Nephron progenitor cell (in vitro differentiated cells): ENCODE measurements around the gene SBNO2.
A peak's percentile ranks its signal among the peaks of the same experiment; 100 is the strongest.

Experiments used
- DNase-seq: peaks from one replicate; pipeline ENCODE4 v3.0.0; 2021
- H3K27ac Mint-ChIP-seq: 2 replicates; pipeline ENCODE4 v1.8.0; 2021; ENCODE audit warnings: mild to moderate bottlenecking, moderate library complexity, mixed read lengths
- H3K27me3 Mint-ChIP-seq: 2 replicates; pipeline ENCODE4 v1.8.0; 2021; ENCODE audit warnings: mild to moderate bottlenecking, low read depth, mixed read lengths; ENCODE audit not compliant: poor library complexity
- H3K36me3 Mint-ChIP-seq: 2 replicates; pipeline ENCODE4 v1.8.0; 2021; ENCODE audit warnings: low read depth, mixed read lengths
- H3K4me1 Mint-ChIP-seq: 2 replicates; pipeline ENCODE4 v1.8.0; 2021; ENCODE audit warnings: mixed read lengths
- H3K4me3 Mint-ChIP-seq: 2 replicates; pipeline ENCODE4 v1.8.0; 2021; ENCODE audit warnings: mild to moderate bottlenecking, moderate library complexity, mixed read lengths
- H3K9me3 Mint-ChIP-seq: 2 replicates; pipeline ENCODE4 v1.8.0; 2021; ENCODE audit warnings: mild to moderate bottlenecking, moderate library complexity, mixed read lengths
- TF ChIP-seq, protein P1 (sequence below): fragments of 200-600 bp; sonication (generic); IDR thresholded peaks from 2 replicates; pipeline ENCODE4 v1.5.0; 2021; ENCODE audit warnings: antibody characterized with exemption

SBNO2 gene

DNA sequence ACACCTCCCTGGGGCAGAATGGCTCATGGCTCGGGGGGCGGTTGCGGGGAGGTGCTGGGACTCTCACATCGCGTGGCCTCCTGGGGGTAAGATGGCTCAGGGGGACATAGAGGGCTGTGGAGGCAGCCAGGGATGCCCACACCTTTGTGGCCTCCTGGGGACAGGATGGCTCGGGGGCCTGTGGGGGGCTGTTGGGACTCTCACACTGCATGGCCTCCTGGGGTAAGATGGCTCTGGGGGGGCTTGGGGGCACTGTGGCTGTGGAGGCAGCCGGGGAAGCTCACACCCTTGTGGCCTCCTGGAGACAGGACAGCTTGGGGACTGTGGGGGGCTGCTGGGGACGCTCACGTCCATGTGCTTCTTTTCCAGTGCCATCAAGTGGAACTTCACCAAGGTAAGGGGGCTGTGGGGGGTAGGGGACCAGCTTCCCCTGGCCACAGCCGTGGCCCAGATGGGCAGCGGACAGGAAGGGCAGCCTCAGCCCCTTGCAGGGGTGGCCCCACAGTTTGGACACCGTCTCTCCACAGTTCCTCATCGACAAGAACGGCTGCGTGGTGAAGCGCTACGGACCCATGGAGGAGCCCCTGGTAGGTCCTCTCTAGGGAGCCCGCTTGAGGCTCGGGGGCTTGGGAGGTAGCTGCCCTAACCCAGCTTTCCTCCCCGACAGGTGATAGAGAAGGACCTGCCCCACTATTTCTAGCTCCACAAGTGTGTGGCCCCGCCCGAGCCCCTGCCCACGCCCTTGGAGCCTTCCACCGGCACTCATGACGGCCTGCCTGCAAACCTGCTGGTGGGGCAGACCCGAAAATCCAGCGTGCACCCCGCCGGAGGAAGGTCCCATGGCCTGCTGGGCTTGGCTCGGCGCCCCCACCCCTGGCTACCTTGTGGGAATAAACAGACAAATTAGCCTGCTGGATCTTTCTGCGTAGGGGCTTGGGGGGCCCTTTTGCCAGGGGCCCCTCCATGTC is 67.9 kb downstream of the SBNO2 start:
- Mint-ChIP-seq H3K4me1 (peaks cover 28% of the 10 kb centered on the region), H3K4me3 (peak overlapping the region; percentile 74), H3K27ac (no peak overlapping the region), H3K9me3 (no peaks in the 10 kb centered on the region), H3K36me3 (no peaks in the 10 kb centered on the region), H3K27me3 (no peaks in the 10 kb centered on the region)
- no peak for DNase-seq
- TF ChIP-seq, protein P1, sequence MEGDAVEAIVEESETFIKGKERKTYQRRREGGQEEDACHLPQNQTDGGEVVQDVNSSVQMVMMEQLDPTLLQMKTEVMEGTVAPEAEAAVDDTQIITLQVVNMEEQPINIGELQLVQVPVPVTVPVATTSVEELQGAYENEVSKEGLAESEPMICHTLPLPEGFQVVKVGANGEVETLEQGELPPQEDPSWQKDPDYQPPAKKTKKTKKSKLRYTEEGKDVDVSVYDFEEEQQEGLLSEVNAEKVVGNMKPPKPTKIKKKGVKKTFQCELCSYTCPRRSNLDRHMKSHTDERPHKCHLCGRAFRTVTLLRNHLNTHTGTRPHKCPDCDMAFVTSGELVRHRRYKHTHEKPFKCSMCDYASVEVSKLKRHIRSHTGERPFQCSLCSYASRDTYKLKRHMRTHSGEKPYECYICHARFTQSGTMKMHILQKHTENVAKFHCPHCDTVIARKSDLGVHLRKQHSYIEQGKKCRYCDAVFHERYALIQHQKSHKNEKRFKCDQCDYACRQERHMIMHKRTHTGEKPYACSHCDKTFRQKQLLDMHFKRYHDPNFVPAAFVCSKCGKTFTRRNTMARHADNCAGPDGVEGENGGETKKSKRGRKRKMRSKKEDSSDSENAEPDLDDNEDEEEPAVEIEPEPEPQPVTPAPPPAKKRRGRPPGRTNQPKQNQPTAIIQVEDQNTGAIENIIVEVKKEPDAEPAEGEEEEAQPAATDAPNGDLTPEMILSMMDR = no peak

DNA sequence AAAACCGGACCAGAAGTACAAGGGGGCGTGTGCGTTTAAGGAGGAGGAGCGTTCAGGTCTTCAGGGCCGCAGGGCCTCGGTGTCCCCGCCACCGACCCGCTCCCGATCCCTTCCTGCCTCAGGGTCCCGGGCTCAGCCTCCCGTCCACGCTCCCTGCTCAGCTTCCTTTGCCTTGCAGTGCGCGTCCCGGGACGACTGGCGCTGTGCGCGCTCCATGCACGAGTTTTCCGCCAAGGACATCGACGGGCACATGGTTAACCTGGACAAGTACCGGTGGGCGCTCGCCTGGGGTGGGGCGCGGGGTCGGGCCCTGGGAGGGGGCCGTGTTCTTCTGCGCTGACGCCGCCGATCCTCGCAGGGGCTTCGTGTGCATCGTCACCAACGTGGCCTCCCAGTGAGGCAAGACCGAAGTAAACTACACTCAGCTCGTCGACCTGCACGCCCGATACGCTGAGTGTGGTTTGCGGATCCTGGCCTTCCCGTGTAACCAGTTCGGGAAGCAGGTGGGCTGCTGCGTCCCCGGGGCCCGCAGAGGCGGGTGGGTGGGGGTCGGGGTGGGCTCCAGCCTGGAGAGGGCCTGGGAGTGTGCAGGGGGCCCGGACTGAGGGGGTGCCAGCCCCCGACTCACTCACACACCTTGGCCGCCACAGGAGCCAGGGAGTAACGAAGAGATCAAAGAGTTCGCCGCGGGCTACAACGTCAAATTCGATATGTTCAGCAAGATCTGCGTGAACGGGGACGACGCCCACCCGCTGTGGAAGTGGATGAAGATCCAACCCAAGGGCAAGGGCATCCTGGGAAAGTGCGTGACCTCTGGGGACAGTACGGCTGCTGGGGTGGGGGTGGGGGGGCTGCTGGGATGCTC is 68.8 kb downstream of the SBNO2 start:
- H3K4me1 Mint-ChIP-seq = peaks cover 30% of the 10 kb centered on the region
- TF ChIP-seq, protein P1 = no peak
- DNase-seq = peak; percentile 51
- H3K27me3 Mint-ChIP-seq = no peaks in the 10 kb centered on the region
- no peak overlapping the region for H3K27ac Mint-ChIP-seq
- no peaks in the 10 kb centered on the region for H3K36me3 Mint-ChIP-seq
- H3K9me3 Mint-ChIP-seq = no peaks in the 10 kb centered on the region
- peak overlapping the region; percentile 79 for H3K4me3 Mint-ChIP-seq

GRCh38 chr19:1104311-1105007 is 69.6 kb downstream of the SBNO2 start:
- no peaks in the 10 kb centered on the region for H3K27me3 Mint-ChIP-seq
- H3K9me3 Mint-ChIP-seq = no peaks in the 10 kb centered on the region
- no peak overlapping the region for H3K27ac Mint-ChIP-seq
- TF ChIP-seq, protein P1 = no peak
- no peaks in the 10 kb centered on the region for H3K36me3 Mint-ChIP-seq
- peak overlapping the region; percentile 79 for H3K4me3 Mint-ChIP-seq
- DNase-seq = peak; percentile 84
- H3K4me1 Mint-ChIP-seq = peaks cover 34% of the 10 kb centered on the region

DNA sequence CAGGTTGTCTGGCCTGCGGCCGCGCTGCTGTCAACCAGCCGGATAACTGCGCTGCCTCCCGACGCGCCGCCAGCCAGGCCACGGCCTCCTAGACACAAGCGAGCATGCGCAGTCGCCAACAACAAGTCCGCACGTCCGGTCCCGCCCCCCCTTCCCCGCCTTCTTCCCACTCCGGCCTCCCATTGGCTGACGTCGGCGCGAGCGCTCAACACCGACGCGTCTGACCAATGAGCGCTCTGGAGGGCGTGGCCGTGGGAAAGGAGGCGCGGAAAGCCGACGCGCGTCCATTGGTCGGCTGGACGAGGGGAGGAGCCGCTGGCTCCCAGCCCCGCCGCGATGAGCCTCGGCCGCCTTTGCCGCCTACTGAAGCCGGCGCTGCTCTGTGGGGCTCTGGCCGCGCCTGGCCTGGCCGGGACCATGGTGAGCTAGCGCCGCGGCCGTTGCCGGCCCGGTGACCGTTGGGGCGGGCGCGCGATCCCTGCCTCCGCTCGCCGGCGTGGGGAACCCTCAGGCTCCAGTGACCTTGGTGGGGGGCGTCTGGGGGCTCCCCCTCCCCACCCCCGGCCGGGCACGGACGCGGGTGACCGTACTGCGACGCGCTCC is 70.3 kb downstream of the SBNO2 start, which contains the start of gene GPX4:
GPX4 (plus strand) TSS at position 287 of the 603 bp plus-strand sequence; CDS start at position 337, 50 bp downstream.
- H3K4me3 Mint-ChIP-seq = peak within 1 kb of the TSS; percentile 79
- TF ChIP-seq, protein P1 = no peak

DNA sequence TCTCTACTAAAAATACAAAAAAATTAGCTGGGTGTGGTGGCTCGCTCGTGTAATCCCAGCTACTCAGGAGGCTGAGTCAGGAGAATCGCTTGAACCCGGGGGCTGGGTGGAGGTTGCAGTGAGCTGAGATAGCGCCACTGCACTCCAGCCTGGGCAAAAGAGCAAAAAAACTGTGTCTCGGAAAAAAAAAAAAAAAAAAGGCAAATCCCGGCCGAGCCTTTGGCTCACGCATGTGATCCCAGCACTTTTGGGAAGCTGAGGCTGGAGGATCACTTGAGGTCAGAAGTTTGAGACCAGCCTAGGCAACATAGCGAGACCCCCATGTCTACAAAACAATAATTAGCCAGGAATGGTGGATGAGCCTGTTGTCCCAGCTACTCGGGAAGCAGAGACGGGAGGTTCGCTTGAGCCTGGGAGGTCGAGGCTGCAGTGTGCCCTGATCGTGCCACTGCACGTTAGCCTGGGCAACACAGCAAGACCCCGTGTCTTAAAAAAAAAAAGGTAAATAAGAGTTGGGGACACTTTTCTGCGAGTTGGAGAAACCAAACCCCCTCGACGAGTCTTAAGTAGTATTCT is 70.8 kb downstream of the SBNO2 start:
- H3K27me3 Mint-ChIP-seq = no peaks in the 10 kb centered on the region
- H3K4me1 Mint-ChIP-seq = peaks cover 44% of the 10 kb centered on the region
- TF ChIP-seq, protein P1 = no peak
- peaks cover 5% of the 10 kb centered on the region for H3K9me3 Mint-ChIP-seq
- no peaks in the 10 kb centered on the region for H3K36me3 Mint-ChIP-seq
- H3K27ac Mint-ChIP-seq = no peak overlapping the region
- H3K4me3 Mint-ChIP-seq = peak overlapping the region; percentile 30
- DNase-seq = no peak

More for the DNA sequence above, 70.3 kb downstream of the SBNO2 start, which contains the start of gene GPX4:
- H3K9me3 Mint-ChIP-seq = peaks cover 2% of the 10 kb centered on the region
- no peaks in the 10 kb centered on the region for H3K27me3 Mint-ChIP-seq
- peak; percentile 99 for DNase-seq
- no peak within 1 kb of the TSS for H3K27ac Mint-ChIP-seq
- no peaks in the 10 kb centered on the region for H3K36me3 Mint-ChIP-seq
- peaks cover 38% of the 10 kb centered on the region for H3K4me1 Mint-ChIP-seq
